ENCODE data around the gene RPS3. TPM values are rescaled to one million over a fixed set of nuclear protein-coding genes. Genes with fewer than 3 reads are reported as not detected.

RPS3 gene
- total and polyA plus RNA-seq, 2 of the 13 experiments (the other 11 are each of a cell fraction or from before 2014, with no cell fraction given), result 2,143 to 3,616 TPM

DNA sequence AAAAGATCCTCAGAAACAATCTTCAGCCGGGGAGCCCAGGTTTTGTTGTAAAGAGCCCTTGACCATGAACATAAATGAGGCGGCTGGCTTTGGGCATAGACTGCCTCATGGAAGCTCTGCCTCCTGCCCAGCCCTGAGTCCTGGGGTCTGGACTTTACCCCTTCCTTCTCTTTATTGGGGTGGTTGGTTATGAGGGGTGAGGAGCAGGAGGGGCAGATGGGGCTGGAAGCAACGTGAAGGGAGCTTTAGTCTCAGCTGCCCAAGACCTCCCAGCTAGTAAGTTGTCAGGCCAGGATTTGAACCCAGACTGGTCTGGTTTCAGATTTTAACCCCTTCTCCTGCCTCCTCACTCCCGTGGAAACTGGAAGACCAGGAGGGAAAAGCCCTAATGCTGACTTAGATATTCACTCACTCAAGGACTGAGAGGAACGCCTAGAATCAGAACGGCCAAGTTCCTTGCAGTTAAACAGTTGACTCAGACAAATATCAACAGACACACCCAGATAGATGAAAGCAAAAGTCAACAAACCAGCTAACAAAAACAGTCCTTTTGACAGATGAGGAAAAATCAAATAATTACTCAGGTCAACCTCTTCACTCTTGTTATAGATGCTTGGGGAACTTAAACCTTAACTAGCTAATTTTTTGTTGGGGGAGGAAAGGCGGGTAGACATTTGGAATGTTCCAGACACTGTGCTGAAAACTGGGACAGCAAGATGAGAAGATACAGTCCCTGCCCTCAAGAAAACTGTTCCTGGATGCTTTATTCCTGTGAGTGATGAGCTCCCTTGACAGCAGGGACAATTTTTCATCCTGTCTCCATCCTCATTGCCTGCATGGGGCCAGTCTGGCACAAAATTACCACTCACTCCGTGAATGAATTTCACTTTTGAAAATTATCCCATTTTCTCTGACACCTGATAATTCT, 27.1 kb upstream of the RPS3 start (continued):
- TF ChIP-seq, protein P1, sequence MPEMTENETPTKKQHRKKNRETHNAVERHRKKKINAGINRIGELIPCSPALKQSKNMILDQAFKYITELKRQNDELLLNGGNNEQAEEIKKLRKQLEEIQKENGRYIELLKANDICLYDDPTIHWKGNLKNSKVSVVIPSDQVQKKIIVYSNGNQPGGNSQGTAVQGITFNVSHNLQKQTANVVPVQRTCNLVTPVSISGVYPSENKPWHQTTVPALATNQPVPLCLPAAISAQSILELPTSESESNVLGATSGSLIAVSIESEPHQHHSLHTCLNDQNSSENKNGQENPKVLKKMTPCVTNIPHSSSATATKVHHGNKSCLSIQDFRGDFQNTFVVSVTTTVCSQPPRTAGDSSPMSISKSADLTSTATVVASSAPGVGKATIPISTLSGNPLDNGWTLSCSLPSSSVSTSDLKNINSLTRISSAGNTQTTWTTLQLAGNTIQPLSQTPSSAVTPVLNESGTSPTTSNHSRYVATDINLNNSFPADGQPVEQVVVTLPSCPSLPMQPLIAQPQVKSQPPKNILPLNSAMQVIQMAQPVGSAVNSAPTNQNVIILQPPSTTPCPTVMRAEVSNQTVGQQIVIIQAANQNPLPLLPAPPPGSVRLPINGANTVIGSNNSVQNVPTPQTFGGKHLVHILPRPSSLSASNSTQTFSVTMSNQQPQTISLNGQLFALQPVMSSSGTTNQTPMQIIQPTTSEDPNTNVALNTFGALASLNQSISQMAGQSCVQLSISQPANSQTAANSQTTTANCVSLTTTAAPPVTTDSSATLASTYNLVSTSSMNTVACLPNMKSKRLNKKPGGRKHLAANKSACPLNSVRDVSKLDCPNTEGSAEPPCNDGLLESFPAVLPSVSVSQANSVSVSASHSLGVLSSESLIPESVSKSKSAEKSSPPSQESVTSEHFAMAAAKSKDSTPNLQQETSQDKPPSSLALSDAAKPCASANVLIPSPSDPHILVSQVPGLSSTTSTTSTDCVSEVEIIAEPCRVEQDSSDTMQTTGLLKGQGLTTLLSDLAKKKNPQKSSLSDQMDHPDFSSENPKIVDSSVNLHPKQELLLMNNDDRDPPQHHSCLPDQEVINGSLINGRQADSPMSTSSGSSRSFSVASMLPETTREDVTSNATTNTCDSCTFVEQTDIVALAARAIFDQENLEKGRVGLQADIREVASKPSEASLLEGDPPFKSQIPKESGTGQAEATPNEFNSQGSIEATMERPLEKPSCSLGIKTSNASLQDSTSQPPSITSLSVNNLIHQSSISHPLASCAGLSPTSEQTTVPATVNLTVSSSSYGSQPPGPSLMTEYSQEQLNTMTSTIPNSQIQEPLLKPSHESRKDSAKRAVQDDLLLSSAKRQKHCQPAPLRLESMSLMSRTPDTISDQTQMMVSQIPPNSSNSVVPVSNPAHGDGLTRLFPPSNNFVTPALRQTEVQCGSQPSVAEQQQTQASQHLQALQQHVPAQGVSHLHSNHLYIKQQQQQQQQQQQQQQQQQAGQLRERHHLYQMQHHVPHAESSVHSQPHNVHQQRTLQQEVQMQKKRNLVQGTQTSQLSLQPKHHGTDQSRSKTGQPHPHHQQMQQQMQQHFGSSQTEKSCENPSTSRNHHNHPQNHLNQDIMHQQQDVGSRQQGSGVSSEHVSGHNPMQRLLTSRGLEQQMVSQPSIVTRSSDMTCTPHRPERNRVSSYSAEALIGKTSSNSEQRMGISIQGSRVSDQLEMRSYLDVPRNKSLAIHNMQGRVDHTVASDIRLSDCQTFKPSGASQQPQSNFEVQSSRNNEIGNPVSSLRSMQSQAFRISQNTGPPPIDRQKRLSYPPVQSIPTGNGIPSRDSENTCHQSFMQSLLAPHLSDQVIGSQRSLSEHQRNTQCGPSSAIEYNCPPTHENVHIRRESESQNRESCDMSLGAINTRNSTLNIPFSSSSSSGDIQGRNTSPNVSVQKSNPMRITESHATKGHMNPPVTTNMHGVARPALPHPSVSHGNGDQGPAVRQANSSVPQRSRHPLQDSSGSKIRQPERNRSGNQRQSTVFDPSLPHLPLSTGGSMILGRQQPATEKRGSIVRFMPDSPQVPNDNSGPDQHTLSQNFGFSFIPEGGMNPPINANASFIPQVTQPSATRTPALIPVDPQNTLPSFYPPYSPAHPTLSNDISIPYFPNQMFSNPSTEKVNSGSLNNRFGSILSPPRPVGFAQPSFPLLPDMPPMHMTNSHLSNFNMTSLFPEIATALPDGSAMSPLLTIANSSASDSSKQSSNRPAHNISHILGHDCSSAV (CRISPR knock-in tag; IDR thresholded peaks at IDR 0.05; ENCODE audit: borderline replicate concordance), result no peak
- TF ChIP-seq TCF7L2 (IDR thresholded peaks at IDR 0.05; ENCODE audit: low read depth, low read length) (peak; percentile 26; the same call in 1 of the 2 replicates), TSC22D2 (CRISPR knock-in tag; IDR thresholded peaks at IDR 0.05; ENCODE audit: borderline replicate concordance) (no peak), NFYC (CRISPR knock-in tag; IDR thresholded peaks at IDR 0.05) (no peak), MAFK (conservative IDR thresholded peaks at IDR 0.05 in 1 of 2, IDR thresholded peaks at IDR 0.05 in 1 of 2; ENCODE audit: low read length in 2 of 2) (peak in 1 of 2 experiments; percentile 27; a peak in 1 of 4 replicates), STAG1 (CRISPR knock-in tag; IDR thresholded peaks at IDR 0.05) (no peak), CBX2 (IDR thresholded peaks at IDR 0.05; ENCODE audit: low read depth, low read length) (no peak), CBX2 (CRISPR knock-in tag; IDR thresholded peaks at IDR 0.05; ENCODE audit: low read depth) (no peak), ZNF138 (CRISPR knock-in tag; IDR thresholded peaks at IDR 0.05; ENCODE audit: low read depth) (no peak)
- TF ChIP-seq, protein P2, sequence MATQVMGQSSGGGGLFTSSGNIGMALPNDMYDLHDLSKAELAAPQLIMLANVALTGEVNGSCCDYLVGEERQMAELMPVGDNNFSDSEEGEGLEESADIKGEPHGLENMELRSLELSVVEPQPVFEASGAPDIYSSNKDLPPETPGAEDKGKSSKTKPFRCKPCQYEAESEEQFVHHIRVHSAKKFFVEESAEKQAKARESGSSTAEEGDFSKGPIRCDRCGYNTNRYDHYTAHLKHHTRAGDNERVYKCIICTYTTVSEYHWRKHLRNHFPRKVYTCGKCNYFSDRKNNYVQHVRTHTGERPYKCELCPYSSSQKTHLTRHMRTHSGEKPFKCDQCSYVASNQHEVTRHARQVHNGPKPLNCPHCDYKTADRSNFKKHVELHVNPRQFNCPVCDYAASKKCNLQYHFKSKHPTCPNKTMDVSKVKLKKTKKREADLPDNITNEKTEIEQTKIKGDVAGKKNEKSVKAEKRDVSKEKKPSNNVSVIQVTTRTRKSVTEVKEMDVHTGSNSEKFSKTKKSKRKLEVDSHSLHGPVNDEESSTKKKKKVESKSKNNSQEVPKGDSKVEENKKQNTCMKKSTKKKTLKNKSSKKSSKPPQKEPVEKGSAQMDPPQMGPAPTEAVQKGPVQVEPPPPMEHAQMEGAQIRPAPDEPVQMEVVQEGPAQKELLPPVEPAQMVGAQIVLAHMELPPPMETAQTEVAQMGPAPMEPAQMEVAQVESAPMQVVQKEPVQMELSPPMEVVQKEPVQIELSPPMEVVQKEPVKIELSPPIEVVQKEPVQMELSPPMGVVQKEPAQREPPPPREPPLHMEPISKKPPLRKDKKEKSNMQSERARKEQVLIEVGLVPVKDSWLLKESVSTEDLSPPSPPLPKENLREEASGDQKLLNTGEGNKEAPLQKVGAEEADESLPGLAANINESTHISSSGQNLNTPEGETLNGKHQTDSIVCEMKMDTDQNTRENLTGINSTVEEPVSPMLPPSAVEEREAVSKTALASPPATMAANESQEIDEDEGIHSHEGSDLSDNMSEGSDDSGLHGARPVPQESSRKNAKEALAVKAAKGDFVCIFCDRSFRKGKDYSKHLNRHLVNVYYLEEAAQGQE (IDR thresholded peaks at IDR 0.05; ENCODE audit: borderline replicate concordance in 1 of 2, low read depth in 1 of 2, low read length in 2 of 2), result no peak

All from HepG2 (cell line).